GM12801 (cell line): ENCODE measurements around the gene FBRS.

Experiments
- CTCF ChIP-seq: IDR thresholded peaks from one replicate; pipeline ENCODE4 v1.5.1; 2011; ENCODE audit warnings: control low read depth; ENCODE audit not compliant: insufficient read length; ENCODE audit errors: extremely low read depth

Gene FBRS

GRCh38 chr16:30656974-30657865 is 1.0 kb upstream of the FBRS start:
- no peak for TF ChIP-seq CTCF

- TF ChIP-seq CTCF, result no peak
These were observed 688 bp downstream of the FBRS start for GRCh38 chr16:30658731-30659506.

- TF ChIP-seq CTCF, result no peak
These were observed 1.5 kb downstream of the FBRS start for GRCh38 chr16:30659507-30660423.

- TF ChIP-seq CTCF, result no peak
These were observed 2.4 kb downstream of the FBRS start for GRCh38 chr16:30660424-30661261.

- no peak for TF ChIP-seq CTCF
These were observed 4.2 kb downstream of the FBRS start for GRCh38 chr16:30662449-30662848.

- no peak for TF ChIP-seq CTCF
These were observed 4.8 kb downstream of the FBRS start for GRCh38 chr16:30663038-30663437.
